HEK293 (cell line): ENCODE measurements around the gene FGF6.

Experiments
- EGR2 ChIP-seq: fragments of 450-650 bp; formaldehyde crosslinking; IDR thresholded peaks from 2 replicates; pipeline ENCODE4 v1.5.1; 2016; ENCODE audit warnings: low read depth, missing biosample characterization, missing genetic modification characterization
- GLI2 ChIP-seq: fragments of 450-650 bp; formaldehyde crosslinking; IDR thresholded peaks from 2 replicates; pipeline ENCODE4; 2017; ENCODE audit warnings: missing biosample characterization, missing genetic modification characterization, low read depth, borderline replicate concordance
- PRDM1 ChIP-seq: fragments of 450-650 bp; formaldehyde crosslinking; IDR thresholded peaks from 2 replicates; pipeline ENCODE4; 2016; ENCODE audit warnings: missing biosample characterization, missing genetic modification characterization
- WT1 ChIP-seq: fragments of 450-650 bp; formaldehyde crosslinking; IDR thresholded peaks from 2 replicates; pipeline ENCODE4 v1.5.1; 2016; ENCODE audit warnings: missing biosample characterization, missing genetic modification characterization
- ZEB2 ChIP-seq: fragments of 450-650 bp; formaldehyde crosslinking; IDR thresholded peaks from 2 replicates; pipeline ENCODE4 v1.5.1; 2016; ENCODE audit warnings: missing biosample characterization, missing genetic modification characterization
- ZFHX2 ChIP-seq: fragments of 450-650 bp; formaldehyde crosslinking; conservative IDR thresholded peaks from 2 replicates; pipeline ENCODE4 v1.5.1; 2016; ENCODE audit warnings: missing biosample characterization, missing genetic modification characterization
- ZFP41 ChIP-seq: fragments of 450-650 bp; formaldehyde crosslinking; IDR thresholded peaks from 2 replicates; pipeline ENCODE4 v1.5.1; 2016; ENCODE audit warnings: missing biosample characterization, missing genetic modification characterization, borderline replicate concordance
- ZFP69B ChIP-seq: fragments of 450-650 bp; formaldehyde crosslinking; IDR thresholded peaks from 2 replicates; pipeline ENCODE4 v1.5.1; 2016; ENCODE audit warnings: missing biosample characterization, missing genetic modification characterization
- ZIC2 ChIP-seq: fragments of 450-650 bp; formaldehyde crosslinking; IDR thresholded peaks from 2 replicates; pipeline ENCODE4 v1.5.1; 2016; ENCODE audit warnings: missing biosample characterization, missing genetic modification characterization
- ZNF140 ChIP-seq: fragments of 450-650 bp; formaldehyde crosslinking; IDR thresholded peaks from 2 replicates; pipeline ENCODE4 v1.5.1; 2016; ENCODE audit warnings: missing biosample characterization, missing genetic modification characterization
- ZNF157 ChIP-seq: fragments of 450-650 bp; formaldehyde crosslinking; IDR thresholded peaks from 2 replicates; pipeline ENCODE4 v1.5.1; 2016; ENCODE audit warnings: missing biosample characterization, missing genetic modification characterization
- ZNF214 ChIP-seq: fragments of 450-650 bp; formaldehyde crosslinking; IDR thresholded peaks from 2 replicates; pipeline ENCODE4 v1.5.1; 2017; ENCODE audit warnings: missing biosample characterization, mild to moderate bottlenecking, missing genetic modification characterization, borderline replicate concordance
- ZNF248 ChIP-seq: fragments of 450-650 bp; formaldehyde crosslinking; IDR thresholded peaks from 2 replicates; pipeline ENCODE4 v1.5.1; 2017; ENCODE audit warnings: missing biosample characterization, missing genetic modification characterization
- ZNF335 ChIP-seq: fragments of 450-650 bp; formaldehyde crosslinking; conservative IDR thresholded peaks from 2 replicates; pipeline ENCODE4 v1.5.1; 2016; ENCODE audit warnings: missing biosample characterization, missing genetic modification characterization
- ZNF354C ChIP-seq: fragments of 450-650 bp; formaldehyde crosslinking; IDR thresholded peaks from 2 replicates; pipeline ENCODE4 v1.5.1; 2016; ENCODE audit warnings: missing biosample characterization, missing genetic modification characterization, low read depth, borderline replicate concordance
- ZNF530 ChIP-seq: fragments of 450-650 bp; formaldehyde crosslinking; IDR thresholded peaks from 2 replicates; pipeline ENCODE4 v1.5.1; 2016; ENCODE audit warnings: low read depth, missing biosample characterization, missing genetic modification characterization
- ZNF558 ChIP-seq: fragments of 450-650 bp; formaldehyde crosslinking; IDR thresholded peaks from 2 replicates; pipeline ENCODE4 v1.5.1; 2016; ENCODE audit warnings: missing biosample characterization, missing genetic modification characterization
- ZNF571 ChIP-seq: fragments of 450-650 bp; formaldehyde crosslinking; IDR thresholded peaks from 2 replicates; pipeline ENCODE4 v1.5.0; 2017; ENCODE audit warnings: missing biosample characterization, missing genetic modification characterization
- TF ChIP-seq, protein P1 (sequence below): fragments of 450-650 bp; formaldehyde crosslinking; IDR thresholded peaks from 2 replicates; pipeline ENCODE4 v1.5.1; 2016; ENCODE audit warnings: missing biosample characterization, missing genetic modification characterization
- TF ChIP-seq, protein P2 (sequence below): fragments of 450-650 bp; formaldehyde crosslinking; IDR thresholded peaks from 2 replicates; pipeline ENCODE4 v1.5.1; 2016; ENCODE audit warnings: missing biosample characterization, missing genetic modification characterization
- TF ChIP-seq, protein P3 (sequence below): sonication (generic); formaldehyde crosslinking; IDR thresholded peaks from 2 replicates; pipeline ENCODE4 v1.8.1; 2022; ENCODE audit warnings: mild to moderate bottlenecking, moderate library complexity, missing genetic modification reagents
- TF ChIP-seq, protein P4 (sequence below): fragments of 450-650 bp; formaldehyde crosslinking; IDR thresholded peaks from 2 replicates; pipeline ENCODE4 v1.5.1; 2016; ENCODE audit warnings: missing biosample characterization, missing genetic modification characterization, borderline replicate concordance
- TF ChIP-seq, protein P5 (sequence below): fragments of 450-650 bp; formaldehyde crosslinking; IDR thresholded peaks from 2 replicates; pipeline ENCODE4 v1.5.1; 2016; ENCODE audit warnings: missing biosample characterization, missing genetic modification characterization, low read depth
- TF ChIP-seq, protein P6 (sequence below): fragments of 450-650 bp; formaldehyde crosslinking; IDR thresholded peaks from 2 replicates; pipeline ENCODE4 v1.5.1; 2016; ENCODE audit warnings: missing biosample characterization, missing genetic modification characterization

The FGF6 gene

DNA sequence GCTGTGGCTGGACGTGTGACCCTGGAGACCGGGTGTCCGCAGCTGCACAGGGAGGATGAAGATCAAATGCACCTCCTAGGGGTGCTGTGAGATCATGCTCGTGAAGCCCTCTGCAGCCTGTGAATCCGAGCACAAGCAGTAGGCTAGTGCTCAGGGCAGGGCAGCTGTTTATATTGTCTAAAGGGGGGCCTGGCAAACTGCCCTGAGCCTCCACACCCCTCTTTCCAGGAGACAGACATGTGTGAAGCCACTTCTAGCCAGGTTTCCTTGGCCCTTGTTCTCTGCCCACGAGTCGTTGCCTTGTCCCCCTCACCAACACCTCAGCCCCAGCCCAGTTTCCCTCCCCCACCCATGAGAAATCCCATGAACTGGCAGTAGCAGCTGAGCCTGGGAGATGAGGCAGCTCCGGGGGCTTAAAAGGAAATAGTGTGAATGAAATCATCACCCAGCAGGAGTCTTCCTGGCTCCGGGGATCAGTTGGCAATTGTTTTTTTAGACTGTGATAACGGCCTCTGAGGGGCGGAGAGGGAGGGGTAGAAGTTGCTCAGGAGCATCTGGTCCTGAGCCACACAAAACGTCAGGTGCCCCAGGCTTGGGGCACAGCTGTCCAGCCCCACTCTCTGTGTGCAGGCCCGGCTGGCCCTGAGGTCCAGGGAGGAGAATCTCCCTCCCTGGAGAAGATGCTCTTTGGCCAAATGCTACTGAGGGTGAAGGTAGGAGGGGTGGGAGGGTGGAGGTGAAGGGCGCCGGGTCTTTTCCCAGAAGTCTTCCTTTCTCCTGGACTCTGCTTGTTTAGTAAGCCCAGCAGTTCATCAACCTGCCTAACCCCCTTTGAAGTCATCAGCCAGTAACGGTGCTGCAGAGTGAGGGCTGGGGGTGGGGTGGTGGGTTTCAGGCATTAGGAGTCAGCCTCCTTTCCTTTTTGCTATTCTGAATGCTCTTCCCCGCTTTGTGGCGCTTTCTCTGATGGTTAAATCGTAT, 4.0 kb downstream of the FGF6 start (continued):
- no peak for TF ChIP-seq ZNF571
- no peak for TF ChIP-seq ZNF140
- peak; percentile 66 for TF ChIP-seq EGR2 (tag by site-specific recombination)
- TF ChIP-seq GLI2 (tag by site-specific recombination), result no peak
- no peak for TF ChIP-seq ZFP41
- TF ChIP-seq, protein P1, sequence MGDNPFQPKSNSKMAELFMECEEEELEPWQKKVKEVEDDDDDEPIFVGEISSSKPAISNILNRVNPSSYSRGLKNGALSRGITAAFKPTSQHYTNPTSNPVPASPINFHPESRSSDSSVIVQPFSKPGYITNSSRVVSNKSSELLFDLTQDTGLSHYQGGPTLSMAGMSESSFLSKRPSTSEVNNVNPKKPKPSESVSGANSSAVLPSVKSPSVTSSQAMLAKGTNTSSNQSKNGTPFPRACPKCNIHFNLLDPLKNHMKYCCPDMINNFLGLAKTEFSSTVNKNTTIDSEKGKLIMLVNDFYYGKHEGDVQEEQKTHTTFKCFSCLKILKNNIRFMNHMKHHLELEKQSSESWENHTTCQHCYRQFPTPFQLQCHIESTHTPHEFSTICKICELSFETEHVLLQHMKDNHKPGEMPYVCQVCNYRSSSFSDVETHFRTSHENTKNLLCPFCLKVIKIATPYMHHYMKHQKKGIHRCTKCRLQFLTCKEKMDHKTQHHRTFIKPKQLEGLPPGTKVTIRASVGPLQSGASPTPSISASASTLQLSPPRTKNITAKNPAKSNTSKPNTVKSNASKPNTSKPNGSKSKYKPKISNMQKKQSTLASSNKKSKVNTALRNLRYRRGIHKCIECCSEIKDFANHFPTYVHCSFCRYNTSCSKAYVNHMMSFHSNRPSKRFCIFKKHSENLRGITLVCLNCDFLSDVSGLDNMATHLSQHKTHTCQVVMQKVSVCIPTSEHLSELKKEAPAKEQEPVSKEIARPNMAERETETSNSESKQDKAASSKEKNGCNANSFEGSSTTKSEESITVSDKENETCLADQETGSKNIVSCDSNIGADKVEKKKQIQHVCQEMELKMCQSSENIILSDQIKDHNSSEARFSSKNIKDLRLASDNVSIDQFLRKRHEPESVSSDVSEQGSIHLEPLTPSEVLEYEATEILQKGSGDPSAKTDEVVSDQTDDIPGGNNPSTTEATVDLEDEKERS (tag by site-specific recombination), result no peak
- no peak for TF ChIP-seq ZNF558
- TF ChIP-seq, protein P2, sequence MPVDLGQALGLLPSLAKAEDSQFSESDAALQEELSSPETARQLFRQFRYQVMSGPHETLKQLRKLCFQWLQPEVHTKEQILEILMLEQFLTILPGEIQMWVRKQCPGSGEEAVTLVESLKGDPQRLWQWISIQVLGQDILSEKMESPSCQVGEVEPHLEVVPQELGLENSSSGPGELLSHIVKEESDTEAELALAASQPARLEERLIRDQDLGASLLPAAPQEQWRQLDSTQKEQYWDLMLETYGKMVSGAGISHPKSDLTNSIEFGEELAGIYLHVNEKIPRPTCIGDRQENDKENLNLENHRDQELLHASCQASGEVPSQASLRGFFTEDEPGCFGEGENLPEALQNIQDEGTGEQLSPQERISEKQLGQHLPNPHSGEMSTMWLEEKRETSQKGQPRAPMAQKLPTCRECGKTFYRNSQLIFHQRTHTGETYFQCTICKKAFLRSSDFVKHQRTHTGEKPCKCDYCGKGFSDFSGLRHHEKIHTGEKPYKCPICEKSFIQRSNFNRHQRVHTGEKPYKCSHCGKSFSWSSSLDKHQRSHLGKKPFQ, result no peak
- TF ChIP-seq PRDM1, result no peak
- TF ChIP-seq ZNF530, result no peak
- TF ChIP-seq, protein P3, sequence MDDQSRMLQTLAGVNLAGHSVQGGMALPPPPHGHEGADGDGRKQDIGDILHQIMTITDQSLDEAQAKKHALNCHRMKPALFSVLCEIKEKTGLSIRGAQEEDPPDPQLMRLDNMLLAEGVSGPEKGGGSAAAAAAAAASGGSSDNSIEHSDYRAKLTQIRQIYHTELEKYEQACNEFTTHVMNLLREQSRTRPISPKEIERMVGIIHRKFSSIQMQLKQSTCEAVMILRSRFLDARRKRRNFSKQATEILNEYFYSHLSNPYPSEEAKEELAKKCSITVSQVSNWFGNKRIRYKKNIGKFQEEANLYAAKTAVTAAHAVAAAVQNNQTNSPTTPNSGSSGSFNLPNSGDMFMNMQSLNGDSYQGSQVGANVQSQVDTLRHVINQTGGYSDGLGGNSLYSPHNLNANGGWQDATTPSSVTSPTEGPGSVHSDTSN (CRISPR knock-in tag), result no peak
- TF ChIP-seq, protein P4, sequence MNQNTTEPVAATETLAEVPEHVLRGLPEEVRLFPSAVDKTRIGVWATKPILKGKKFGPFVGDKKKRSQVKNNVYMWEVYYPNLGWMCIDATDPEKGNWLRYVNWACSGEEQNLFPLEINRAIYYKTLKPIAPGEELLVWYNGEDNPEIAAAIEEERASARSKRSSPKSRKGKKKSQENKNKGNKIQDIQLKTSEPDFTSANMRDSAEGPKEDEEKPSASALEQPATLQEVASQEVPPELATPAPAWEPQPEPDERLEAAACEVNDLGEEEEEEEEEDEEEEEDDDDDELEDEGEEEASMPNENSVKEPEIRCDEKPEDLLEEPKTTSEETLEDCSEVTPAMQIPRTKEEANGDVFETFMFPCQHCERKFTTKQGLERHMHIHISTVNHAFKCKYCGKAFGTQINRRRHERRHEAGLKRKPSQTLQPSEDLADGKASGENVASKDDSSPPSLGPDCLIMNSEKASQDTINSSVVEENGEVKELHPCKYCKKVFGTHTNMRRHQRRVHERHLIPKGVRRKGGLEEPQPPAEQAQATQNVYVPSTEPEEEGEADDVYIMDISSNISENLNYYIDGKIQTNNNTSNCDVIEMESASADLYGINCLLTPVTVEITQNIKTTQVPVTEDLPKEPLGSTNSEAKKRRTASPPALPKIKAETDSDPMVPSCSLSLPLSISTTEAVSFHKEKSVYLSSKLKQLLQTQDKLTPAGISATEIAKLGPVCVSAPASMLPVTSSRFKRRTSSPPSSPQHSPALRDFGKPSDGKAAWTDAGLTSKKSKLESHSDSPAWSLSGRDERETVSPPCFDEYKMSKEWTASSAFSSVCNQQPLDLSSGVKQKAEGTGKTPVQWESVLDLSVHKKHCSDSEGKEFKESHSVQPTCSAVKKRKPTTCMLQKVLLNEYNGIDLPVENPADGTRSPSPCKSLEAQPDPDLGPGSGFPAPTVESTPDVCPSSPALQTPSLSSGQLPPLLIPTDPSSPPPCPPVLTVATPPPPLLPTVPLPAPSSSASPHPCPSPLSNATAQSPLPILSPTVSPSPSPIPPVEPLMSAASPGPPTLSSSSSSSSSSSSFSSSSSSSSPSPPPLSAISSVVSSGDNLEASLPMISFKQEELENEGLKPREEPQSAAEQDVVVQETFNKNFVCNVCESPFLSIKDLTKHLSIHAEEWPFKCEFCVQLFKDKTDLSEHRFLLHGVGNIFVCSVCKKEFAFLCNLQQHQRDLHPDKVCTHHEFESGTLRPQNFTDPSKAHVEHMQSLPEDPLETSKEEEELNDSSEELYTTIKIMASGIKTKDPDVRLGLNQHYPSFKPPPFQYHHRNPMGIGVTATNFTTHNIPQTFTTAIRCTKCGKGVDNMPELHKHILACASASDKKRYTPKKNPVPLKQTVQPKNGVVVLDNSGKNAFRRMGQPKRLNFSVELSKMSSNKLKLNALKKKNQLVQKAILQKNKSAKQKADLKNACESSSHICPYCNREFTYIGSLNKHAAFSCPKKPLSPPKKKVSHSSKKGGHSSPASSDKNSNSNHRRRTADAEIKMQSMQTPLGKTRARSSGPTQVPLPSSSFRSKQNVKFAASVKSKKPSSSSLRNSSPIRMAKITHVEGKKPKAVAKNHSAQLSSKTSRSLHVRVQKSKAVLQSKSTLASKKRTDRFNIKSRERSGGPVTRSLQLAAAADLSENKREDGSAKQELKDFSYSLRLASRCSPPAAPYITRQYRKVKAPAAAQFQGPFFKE (tag by site-specific recombination), result no peak
- no peak for TF ChIP-seq ZNF354C
- TF ChIP-seq WT1 (tag by site-specific recombination), result no peak
- peak; percentile 77; the same call in 1 of the 2 replicates for TF ChIP-seq ZEB2 (tag by site-specific recombination)
- TF ChIP-seq, protein P5, sequence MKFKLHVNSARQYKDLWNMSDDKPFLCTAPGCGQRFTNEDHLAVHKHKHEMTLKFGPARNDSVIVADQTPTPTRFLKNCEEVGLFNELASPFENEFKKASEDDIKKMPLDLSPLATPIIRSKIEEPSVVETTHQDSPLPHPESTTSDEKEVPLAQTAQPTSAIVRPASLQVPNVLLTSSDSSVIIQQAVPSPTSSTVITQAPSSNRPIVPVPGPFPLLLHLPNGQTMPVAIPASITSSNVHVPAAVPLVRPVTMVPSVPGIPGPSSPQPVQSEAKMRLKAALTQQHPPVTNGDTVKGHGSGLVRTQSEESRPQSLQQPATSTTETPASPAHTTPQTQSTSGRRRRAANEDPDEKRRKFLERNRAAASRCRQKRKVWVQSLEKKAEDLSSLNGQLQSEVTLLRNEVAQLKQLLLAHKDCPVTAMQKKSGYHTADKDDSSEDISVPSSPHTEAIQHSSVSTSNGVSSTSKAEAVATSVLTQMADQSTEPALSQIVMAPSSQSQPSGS, result no peak
- TF ChIP-seq ZFP69B (tag by site-specific recombination), result no peak; the same call in 1 of the 2 replicates
- peak; percentile 85 for TF ChIP-seq ZIC2 (tag by site-specific recombination)
- no peak for TF ChIP-seq ZNF248
- TF ChIP-seq ZFHX2 (tag by site-specific recombination), result peak; percentile 61
- no peak for TF ChIP-seq ZNF157 (tag by site-specific recombination)
- TF ChIP-seq ZNF214 (tag by site-specific recombination), result no peak
- TF ChIP-seq, protein P6, sequence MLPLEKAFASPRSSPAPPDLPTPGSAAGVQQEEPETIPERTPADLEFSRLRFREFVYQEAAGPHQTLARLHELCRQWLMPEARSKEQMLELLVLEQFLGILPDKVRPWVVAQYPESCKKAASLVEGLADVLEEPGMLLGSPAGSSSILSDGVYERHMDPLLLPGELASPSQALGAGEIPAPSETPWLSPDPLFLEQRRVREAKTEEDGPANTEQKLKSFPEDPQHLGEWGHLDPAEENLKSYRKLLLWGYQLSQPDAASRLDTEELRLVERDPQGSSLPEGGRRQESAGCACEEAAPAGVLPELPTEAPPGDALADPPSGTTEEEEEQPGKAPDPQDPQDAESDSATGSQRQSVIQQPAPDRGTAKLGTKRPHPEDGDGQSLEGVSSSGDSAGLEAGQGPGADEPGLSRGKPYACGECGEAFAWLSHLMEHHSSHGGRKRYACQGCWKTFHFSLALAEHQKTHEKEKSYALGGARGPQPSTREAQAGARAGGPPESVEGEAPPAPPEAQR (tag by site-specific recombination), result no peak
- peak; percentile 90 for TF ChIP-seq ZNF335
